HepG2 (cell line): ENCODE measurements around the gene RAB40C. TPM values are rescaled to one million over a fixed set of nuclear protein-coding genes. Genes with fewer than 3 reads are reported as not detected.

ENCODE experiments used
- ATAC-seq: fragments of 200-7000 bp; cut with Tn5 transposase; 3 replicates; pipeline ENCODE4 v1.9.1; 2020; ENCODE audit warnings: mild to moderate bottlenecking, moderate library complexity
- BruUV-seq: library from RNA; stranded (reverse); fragments of 400-500 nt; replicated peaks from 2 replicates; lab custom pipeline; 2021; lab: Mats Ljungman, UMichigan
- CTCF ChIA-PET: fragments of 300-600 bp; formaldehyde crosslinking; extraction: SDS; loops from one replicate; lab custom pipeline; 2021; ENCODE audit warnings: low total read pairs, inconsistent platforms, low intra/inter-chr PET ratio; lab: Yijun Ruan, JAX
- POLR2A ChIA-PET: fragments of 350-600 bp; sonication (Branson Sonifier 250); formaldehyde crosslinking; loops from one replicate; lab custom pipeline; 2020; ENCODE audit warnings: antibody characterized with exemption, inconsistent platforms; lab: Yijun Ruan, JAX
- DNase-seq: peaks from one replicate; pipeline ENCODE4 v3.0.0-alpha.2; 2015; ENCODE audit warnings: low spot score
- FAIRE-seq: peaks from 3 replicates; lab custom pipeline; 2011; peaks lifted over from hg19 to GRCh38; lab: Jason Lieb, UNC
- H2AFZ ChIP-seq: one replicate; pipeline ENCODE4 v1.6.1; 2011; ENCODE audit warnings: low read length, inconsistent platforms
- H3K27ac ChIP-seq: fragments of 300-600 bp; 3 replicates; pipeline ENCODE4 v1.8.0; 2011; ENCODE audit warnings: mixed run types, mild to moderate bottlenecking, mixed read lengths, low read length, inconsistent platforms; ENCODE audit not compliant: insufficient read depth; ENCODE audit errors: extremely low read length
- H3K27me3 ChIP-seq, 2 experiments: fragments of 200-600 bp in 1 of 2; 2 replicates in 1 of 2; 3 replicates in 1 of 2; pipeline versions ENCODE4 v1.6.0 to v1.8.0; 2011; ENCODE audit warnings: low read length in 2 of 2, mild to moderate bottlenecking in 2 of 2, moderate library complexity in 2 of 2, inconsistent platforms in 1 of 2; ENCODE audit not compliant: insufficient read depth in 2 of 2, control insufficient read depth in 1 of 2
- H3K36me3 ChIP-seq, 2 experiments: fragments of 200-600 bp in 1 of 2; replicated peaks in 1 of 2; 2 replicates in 1 of 2; 3 replicates in 1 of 2; pipeline versions ENCODE4 v1.5.1 to v1.8.0; 2011; ENCODE audit warnings: low read length in 2 of 2, inconsistent platforms in 1 of 2; ENCODE audit not compliant: insufficient read depth in 2 of 2, control insufficient read depth in 1 of 2
- H3K4me1 ChIP-seq: 2 replicates; pipeline ENCODE4 v1.5.1; 2012; ENCODE audit warnings: low read length, inconsistent platforms; ENCODE audit not compliant: insufficient read depth
- H3K4me2 ChIP-seq: 2 replicates; pipeline ENCODE4 v1.6.0; 2011; ENCODE audit warnings: low read depth, low read length, inconsistent platforms
- H3K4me3 ChIP-seq, 3 experiments: fragments of 200-600 bp in 1 of 3; sonication (generic), shearing (Covaris generic) in 1 of 3; replicated peaks in 1 of 3; 2 replicates each; pipeline ENCODE4 v1.5.1; 2011 to 2016; ENCODE audit warnings: low read length in 3 of 3, inconsistent platforms in 2 of 3, low read depth in 2 of 3, mild to moderate bottlenecking in 2 of 3, control low read depth in 1 of 3, mixed read lengths in 1 of 3; ENCODE audit not compliant: insufficient read depth in 1 of 3
- H3K79me2 ChIP-seq: one replicate; pipeline ENCODE4 v1.6.1; 2011; ENCODE audit warnings: low read length, inconsistent platforms; ENCODE audit not compliant: insufficient read depth
- H3K9ac ChIP-seq: 2 replicates; pipeline ENCODE4 v1.6.0; 2011; ENCODE audit warnings: mild to moderate bottlenecking, low read depth, low read length, inconsistent platforms; ENCODE audit not compliant: insufficient read depth
- H3K9me3 ChIP-seq: 2 replicates; pipeline ENCODE4 v1.5.1; 2012; ENCODE audit warnings: mild to moderate bottlenecking, low read length
- H4K20me1 ChIP-seq: 2 replicates; pipeline ENCODE4 v1.6.0; 2011; ENCODE audit warnings: inconsistent platforms, mild to moderate bottlenecking, low read length, moderate library complexity; ENCODE audit not compliant: insufficient read depth
- NCOR1 ChIP-seq: fragments of 200-600 bp; sonication (generic); IDR thresholded peaks from 2 replicates; pipeline ENCODE4 v1.7.0; 2017; ENCODE audit warnings: antibody characterized with exemption, low read length, borderline replicate concordance
- TEAD3 ChIP-seq: optimal IDR thresholded peaks from 2 replicates; pipeline ENCODE3; 2016; ENCODE audit warnings: borderline replicate concordance
- ZNF383 ChIP-seq: sonication (generic); formaldehyde crosslinking; IDR thresholded peaks from 2 replicates; pipeline ENCODE4 v1.4.0; 2020; ENCODE audit warnings: missing genetic modification reagents, mild to moderate bottlenecking, borderline replicate concordance
- ZNF775 ChIP-seq: sonication (generic); formaldehyde crosslinking; IDR thresholded peaks from 2 replicates; pipeline ENCODE4 v1.4.0; 2020; ENCODE audit warnings: missing genetic modification reagents, mild to moderate bottlenecking, moderate library complexity, borderline replicate concordance
- WGBS: methylation state at CpG from one replicate; pipeline ENCODE4 v1.1.6; 2017; ENCODE audit warnings: low lambda C conversion rate; 5-methylcytosine and 5-hydroxymethylcytosine counted together
- in situ Hi-C: cut with HindIII; loops from 2 replicates; pipeline ENCODE4 v1.10.0; 2017; ENCODE audit warnings: low pct_unique_long_range_greater_than_20kb; ENCODE audit not compliant: extremely low pct_ligation_motif_present
- intact Hi-C: fragments of 100-400 bp; cut with micrococcal nuclease; formaldehyde crosslinking; loops from one replicate; pipeline ENCODE4 v1.10.0; 2022; ENCODE audit not compliant: unreplicated experiment
- polyA plus RNA-seq, 8 experiments: library from polyadenylated mRNA; depleted of rRNA in 3 of 8; stranded (reverse) in 7 of 8; unstranded in 1 of 8; fragments of >200 nt; fragmentation: Illumina TruSeq in 4 of 8; extraction: Trizol in 4 of 8; gene quantifications; 2 replicates each; pipeline versions ENCODE4 v1.2.1 to v1.2.3, GENCODE V29; 2011 to 2016; ENCODE audit warnings: low read depth in 4 of 8, missing spikeins in 1 of 8, mixed read lengths in 1 of 8; ENCODE audit not compliant: insufficient read depth in 1 of 8
- total RNA-seq, 5 experiments: library from RNA; depleted of rRNA; stranded (reverse); fragments of >200 nt; fragmentation: Illumina TruSeq; extraction: Trizol; gene quantifications; 2 replicates each; pipeline ENCODE4 v1.2.3, GENCODE V29; 2016; ENCODE audit warnings: low read depth in 1 of 5
- TF ChIP-seq, protein P1 (sequence below): sonication (generic); formaldehyde crosslinking; IDR thresholded peaks from 2 replicates; pipeline ENCODE4 v1.4.0; 2020; ENCODE audit warnings: missing genetic modification reagents
- TF ChIP-seq, protein P2 (sequence below): sonication (generic); formaldehyde crosslinking; IDR thresholded peaks from 2 replicates; pipeline ENCODE4 v1.4.0; 2020; ENCODE audit warnings: mild to moderate bottlenecking, missing genetic modification reagents, borderline replicate concordance
- TF ChIP-seq, protein P3 (sequence below): sonication (generic); formaldehyde crosslinking; IDR thresholded peaks from 2 replicates; pipeline ENCODE4 v1.4.0; 2020; ENCODE audit warnings: missing genetic modification reagents

The RAB40C gene
- total and polyA plus RNA-seq, 2 of the 13 experiments (the other 11 are each of a cell fraction or from before 2014, with no cell fraction given), result 7.7 to 11.5 TPM

DNA sequence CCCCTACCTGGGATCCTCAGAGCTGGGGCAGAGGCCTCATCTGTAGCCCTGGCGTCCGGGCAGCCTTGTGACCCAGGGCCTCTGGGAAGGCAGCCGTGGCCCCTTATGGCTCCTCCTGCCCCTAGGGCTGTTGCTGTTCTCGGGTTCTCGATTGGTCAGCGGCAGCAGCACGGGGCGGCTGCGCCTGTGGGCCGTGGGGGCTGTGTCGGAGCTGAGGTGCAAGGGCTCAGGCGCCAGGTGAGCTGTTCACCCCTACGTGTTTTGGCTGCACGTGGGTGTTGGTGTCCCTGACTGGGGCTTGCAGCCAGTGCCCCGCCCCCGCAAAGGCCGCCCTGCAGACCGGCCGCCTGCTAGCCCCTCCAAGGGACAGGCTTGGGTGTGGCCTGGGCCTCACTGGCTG lies 72.2 kb downstream of the RAB40C start:
- DNase-seq, result no peak
- TF ChIP-seq, protein P1, sequence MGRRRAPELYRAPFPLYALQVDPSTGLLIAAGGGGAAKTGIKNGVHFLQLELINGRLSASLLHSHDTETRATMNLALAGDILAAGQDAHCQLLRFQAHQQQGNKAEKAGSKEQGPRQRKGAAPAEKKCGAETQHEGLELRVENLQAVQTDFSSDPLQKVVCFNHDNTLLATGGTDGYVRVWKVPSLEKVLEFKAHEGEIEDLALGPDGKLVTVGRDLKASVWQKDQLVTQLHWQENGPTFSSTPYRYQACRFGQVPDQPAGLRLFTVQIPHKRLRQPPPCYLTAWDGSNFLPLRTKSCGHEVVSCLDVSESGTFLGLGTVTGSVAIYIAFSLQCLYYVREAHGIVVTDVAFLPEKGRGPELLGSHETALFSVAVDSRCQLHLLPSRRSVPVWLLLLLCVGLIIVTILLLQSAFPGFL (CRISPR knock-in tag), result no peak
- no peak for TF ChIP-seq ZNF775
- no peak for TF ChIP-seq TEAD3 (CRISPR knock-in tag)
- TF ChIP-seq ZNF383 (CRISPR knock-in tag), result no peak
- no peak for TF ChIP-seq NCOR1
- TF ChIP-seq, protein P2, sequence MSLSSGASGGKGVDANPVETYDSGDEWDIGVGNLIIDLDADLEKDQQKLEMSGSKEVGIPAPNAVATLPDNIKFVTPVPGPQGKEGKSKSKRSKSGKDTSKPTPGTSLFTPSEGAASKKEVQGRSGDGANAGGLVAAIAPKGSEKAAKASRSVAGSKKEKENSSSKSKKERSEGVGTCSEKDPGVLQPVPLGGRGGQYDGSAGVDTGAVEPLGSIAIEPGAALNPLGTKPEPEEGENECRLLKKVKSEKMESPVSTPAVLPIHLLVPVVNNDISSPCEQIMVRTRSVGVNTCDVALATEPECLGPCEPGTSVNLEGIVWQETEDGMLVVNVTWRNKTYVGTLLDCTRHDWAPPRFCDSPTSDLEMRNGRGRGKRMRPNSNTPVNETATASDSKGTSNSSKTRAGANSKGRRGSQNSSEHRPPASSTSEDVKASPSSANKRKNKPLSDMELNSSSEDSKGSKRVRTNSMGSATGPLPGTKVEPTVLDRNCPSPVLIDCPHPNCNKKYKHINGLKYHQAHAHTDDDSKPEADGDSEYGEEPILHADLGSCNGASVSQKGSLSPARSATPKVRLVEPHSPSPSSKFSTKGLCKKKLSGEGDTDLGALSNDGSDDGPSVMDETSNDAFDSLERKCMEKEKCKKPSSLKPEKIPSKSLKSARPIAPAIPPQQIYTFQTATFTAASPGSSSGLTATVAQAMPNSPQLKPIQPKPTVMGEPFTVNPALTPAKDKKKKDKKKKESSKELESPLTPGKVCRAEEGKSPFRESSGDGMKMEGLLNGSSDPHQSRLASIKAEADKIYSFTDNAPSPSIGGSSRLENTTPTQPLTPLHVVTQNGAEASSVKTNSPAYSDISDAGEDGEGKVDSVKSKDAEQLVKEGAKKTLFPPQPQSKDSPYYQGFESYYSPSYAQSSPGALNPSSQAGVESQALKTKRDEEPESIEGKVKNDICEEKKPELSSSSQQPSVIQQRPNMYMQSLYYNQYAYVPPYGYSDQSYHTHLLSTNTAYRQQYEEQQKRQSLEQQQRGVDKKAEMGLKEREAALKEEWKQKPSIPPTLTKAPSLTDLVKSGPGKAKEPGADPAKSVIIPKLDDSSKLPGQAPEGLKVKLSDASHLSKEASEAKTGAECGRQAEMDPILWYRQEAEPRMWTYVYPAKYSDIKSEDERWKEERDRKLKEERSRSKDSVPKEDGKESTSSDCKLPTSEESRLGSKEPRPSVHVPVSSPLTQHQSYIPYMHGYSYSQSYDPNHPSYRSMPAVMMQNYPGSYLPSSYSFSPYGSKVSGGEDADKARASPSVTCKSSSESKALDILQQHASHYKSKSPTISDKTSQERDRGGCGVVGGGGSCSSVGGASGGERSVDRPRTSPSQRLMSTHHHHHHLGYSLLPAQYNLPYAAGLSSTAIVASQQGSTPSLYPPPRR (CRISPR knock-in tag), result no peak
- TF ChIP-seq, protein P3, sequence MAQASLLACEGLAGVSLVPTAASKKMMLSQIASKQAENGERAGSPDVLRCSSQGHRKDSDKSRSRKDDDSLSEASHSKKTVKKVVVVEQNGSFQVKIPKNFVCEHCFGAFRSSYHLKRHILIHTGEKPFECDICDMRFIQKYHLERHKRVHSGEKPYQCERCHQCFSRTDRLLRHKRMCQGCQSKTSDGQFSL (CRISPR knock-in tag), result no peak
- BruUV-seq, result no TSS peak
- no peak overlapping the region for H3K4me3 ChIP-seq
- no peaks in the 10 kb centered on the region for H3K79me2 ChIP-seq
- ATAC-seq, result no peak
- H3K4me2 ChIP-seq, result no peak overlapping the region
- no peaks in the 10 kb centered on the region for H3K9me3 ChIP-seq
- intact Hi-C loops, result no loop called here
- in situ Hi-C loops, result no loop called here
- ChIA-PET CTCF (no interaction called here), POLR2A (no interaction called here)
- H3K27ac ChIP-seq, result no peak overlapping the region
- H3K36me3 ChIP-seq, result no peaks in the 10 kb centered on the region; a peak in 1 of 5 replicates
- H2AFZ ChIP-seq, result no peak overlapping the region
- H3K4me1 ChIP-seq, result peaks cover under 1% of the 10 kb centered on the region; the same call in 1 of the 2 replicates
- FAIRE-seq, result no peak
- no CpG with 5 or more reads among the region's 19 CpGs for WGBS
- no peaks in the 10 kb centered on the region for H4K20me1 ChIP-seq
- H3K9ac ChIP-seq, result no peak overlapping the region
- no peaks in the 10 kb centered on the region for H3K27me3 ChIP-seq
